ENCODE results near the gene CDH23.

- no peak for TF ChIP-seq CTCF (IDR thresholded peaks at IDR 0.05; ENCODE audit: low read depth, low read length, poor library complexity, severe bottlenecking)
- TF ChIP-seq EZH2phosphoT487 (IDR thresholded peaks at IDR 0.05; ENCODE audit: borderline replicate concordance, low read length) = no peak
Measured at GRCh38 chr10:71481746-71482410, 85.2 kb downstream of the CDH23 start.
